Neuronal stem cell (in vitro differentiated cells): ENCODE results near the gene KRTAP19-8.

Experiments
- DNase-seq: peaks from one replicate; pipeline ENCODE4 v3.0.0-alpha.2; 2013; ENCODE audit warnings: low spot score
- H2AFZ ChIP-seq: one replicate; pipeline ENCODE4 v1.6.1; 2013; ENCODE audit warnings: mild to moderate bottlenecking, low read length, inconsistent platforms
- H2AK5ac ChIP-seq: 2 replicates; pipeline ENCODE4 v1.6.1; 2013; ENCODE audit warnings: low read depth, mild to moderate bottlenecking, inconsistent platforms, low read length, moderate library complexity, mixed read lengths
- H2BK120ac ChIP-seq: 2 replicates; pipeline ENCODE4 v1.6.1; 2013; ENCODE audit warnings: low read depth, mild to moderate bottlenecking, inconsistent platforms, low read length, moderate library complexity, mixed read lengths
- H2BK12ac ChIP-seq: one replicate; pipeline ENCODE4 v1.6.1; 2013; ENCODE audit warnings: low read length, inconsistent platforms
- H2BK15ac ChIP-seq: 2 replicates; pipeline ENCODE4 v1.6.1; 2013; ENCODE audit warnings: mild to moderate bottlenecking, low read length, inconsistent platforms, mixed read lengths
- H2BK5ac ChIP-seq: one replicate; pipeline ENCODE4 v1.6.1; 2013; ENCODE audit warnings: inconsistent platforms, mild to moderate bottlenecking, low read length, moderate library complexity
- H3K14ac ChIP-seq: one replicate; pipeline ENCODE4 v1.6.1; 2013; ENCODE audit warnings: low read length, inconsistent platforms
- H3K18ac ChIP-seq: 2 replicates; pipeline ENCODE4 v1.6.1; 2013; ENCODE audit warnings: low read length, inconsistent platforms
- H3K23ac ChIP-seq: 2 replicates; pipeline ENCODE4 v1.6.1; 2013; ENCODE audit warnings: low read depth, mild to moderate bottlenecking, mixed read lengths, low read length, inconsistent platforms; ENCODE audit not compliant: poor library complexity
- H3K27ac ChIP-seq: replicated peaks from 3 replicates; pipeline ENCODE4 v1.5.1; 2013; ENCODE audit warnings: low read length, inconsistent platforms
- H3K27me3 ChIP-seq, 3 experiments: 2 replicates each; pipeline ENCODE4 v1.6.1; 2013; ENCODE audit warnings: low read length in 3 of 3, mild to moderate bottlenecking in 2 of 3, inconsistent platforms in 1 of 3, low read depth in 1 of 3, mixed read lengths in 1 of 3, moderate library complexity in 1 of 3; ENCODE audit not compliant: control insufficient read depth in 3 of 3, insufficient read depth in 3 of 3
- H3K36me3 ChIP-seq, 2 donors: replicated peaks in 1 of 2; 2 replicates each; pipeline ENCODE4 v1.6.1; 2013; ENCODE audit warnings: low read length in 2 of 2; ENCODE audit not compliant: control insufficient read depth in 2 of 2, insufficient read depth in 2 of 2
- H3K4ac ChIP-seq: 2 replicates; pipeline ENCODE4 v1.6.1; 2013; ENCODE audit warnings: inconsistent platforms, mild to moderate bottlenecking, low read length, moderate library complexity
- H3K4me1 ChIP-seq, 2 donors: 1 replicate in 1 of 2; 2 replicates in 1 of 2; pipeline ENCODE4 v1.6.1; 2013; ENCODE audit warnings: low read length in 2 of 2, low read depth in 1 of 2; ENCODE audit not compliant: control insufficient read depth in 2 of 2, insufficient read depth in 1 of 2
- H3K4me2 ChIP-seq: one replicate; pipeline ENCODE4 v1.6.1; 2013; ENCODE audit warnings: mild to moderate bottlenecking, low read length, inconsistent platforms; ENCODE audit not compliant: insufficient read depth, poor library complexity, severe bottlenecking
- H3K4me3 ChIP-seq, 2 donors: 2 replicates each; pipeline ENCODE4 v1.5.1; 2013; ENCODE audit warnings: low read length in 2 of 2, mild to moderate bottlenecking in 2 of 2, inconsistent platforms in 1 of 2, moderate library complexity in 1 of 2
- H3K79me1 ChIP-seq: one replicate; pipeline ENCODE4 v1.6.1; 2013; ENCODE audit warnings: low read depth, mild to moderate bottlenecking, inconsistent platforms, low read length, moderate library complexity
- H3K9ac ChIP-seq: one replicate; pipeline ENCODE4 v1.6.1; 2013; ENCODE audit warnings: mild to moderate bottlenecking, low read depth, low read length, inconsistent platforms; ENCODE audit not compliant: poor library complexity
- H3K9me3 ChIP-seq, 2 donors: replicated peaks in 1 of 2; 2 replicates each; pipeline versions ENCODE3 to v1.6.1; 2013; ENCODE audit warnings: low read length in 2 of 2, mild to moderate bottlenecking in 2 of 2, inconsistent platforms in 1 of 2, low read depth in 1 of 2, mixed read lengths in 1 of 2, moderate library complexity in 1 of 2; ENCODE audit not compliant: control insufficient read depth in 2 of 2, insufficient read depth in 1 of 2
- H4K8ac ChIP-seq: one replicate; pipeline ENCODE4 v1.6.1; 2013; ENCODE audit warnings: low read depth, mild to moderate bottlenecking, inconsistent platforms, low read length, moderate library complexity
- H4K91ac ChIP-seq: one replicate; pipeline ENCODE4 v1.6.1; 2013; ENCODE audit warnings: low read length, low read depth, mild to moderate bottlenecking, inconsistent platforms; ENCODE audit not compliant: poor library complexity
- WGBS, 2 donors: extraction: QIAGEN DNeasy Blood & Tissue Kit; methylation state at CpG; one replicate each; pipeline ENCODE4 v1.1.7; 2013; ENCODE audit warnings: missing lambda C conversion rate in 2 of 2, mixed read lengths in 1 of 2; ENCODE audit not compliant: insufficient read length in 2 of 2, insufficient replicate concordance in 1 of 2; ENCODE audit errors: extremely low coverage in 2 of 2; 5-methylcytosine and 5-hydroxymethylcytosine counted together

The KRTAP19-8 gene

GRCh38 chr21:31023680-31024079, 14.6 kb downstream of the KRTAP19-8 start:
- Histone ChIP-seq H2AK5ac (no peak overlapping the region), H3K79me1 (no peaks in the 10 kb centered on the region), H3K14ac (no peak overlapping the region), H3K4me2 (no peak overlapping the region), H2AFZ (no peak overlapping the region), H3K4me3 (no peak overlapping the region), H3K18ac (no peak overlapping the region), H3K9me3 (no peaks in the 10 kb centered on the region), H3K9ac (no peak overlapping the region), H3K27me3 (no peaks in the 10 kb centered on the region), H4K91ac (no peak overlapping the region), H4K8ac (no peak overlapping the region), H3K27ac (no peak overlapping the region), H3K23ac (no peak overlapping the region), H2BK5ac (no peak overlapping the region), H2BK12ac (no peak overlapping the region), H2BK15ac (no peak overlapping the region), H3K4ac (no peak overlapping the region), H2BK120ac (no peak overlapping the region), H3K36me3 (peaks cover 0 to 1% of the 10 kb centered on the region in 2 donors), H3K4me1 (no peaks in the 10 kb centered on the region)
- no CpG with 5 or more reads among the region's 3 CpGs for WGBS, 2 donors
- DNase-seq = no peak

- Histone ChIP-seq H3K27ac (no peak overlapping the region), H3K27me3 (no peaks in the 10 kb centered on the region), H3K9me3 (no peaks in the 10 kb centered on the region), H4K91ac (no peak overlapping the region), H3K79me1 (no peaks in the 10 kb centered on the region), H2BK12ac (no peak overlapping the region), H2BK5ac (no peak overlapping the region), H3K14ac (no peak overlapping the region), H3K18ac (no peak overlapping the region), H4K8ac (no peak overlapping the region), H3K23ac (no peak overlapping the region), H3K4me3 (no peak overlapping the region), H2AK5ac (no peak overlapping the region), H3K4ac (no peak overlapping the region), H2AFZ (no peak overlapping the region), H3K4me1 (no peaks in the 10 kb centered on the region), H3K4me2 (no peak overlapping the region), H3K9ac (no peak overlapping the region), H2BK15ac (no peak overlapping the region), H3K36me3 (peaks cover 0 to 1% of the 10 kb centered on the region in 2 donors), H2BK120ac (no peak overlapping the region)
- no CpG with 5 or more reads among the region's 4 CpGs for WGBS, 2 donors
- no peak for DNase-seq
These were observed 16.0 kb downstream of the KRTAP19-8 start for GRCh38 chr21:31022306-31022705.

- no peak overlapping the region for H2BK120ac ChIP-seq
- H4K91ac ChIP-seq = no peak overlapping the region
- no peaks in the 10 kb centered on the region for H3K4me1 ChIP-seq
- H3K27me3 ChIP-seq = no peaks in the 10 kb centered on the region
- H3K9me3 ChIP-seq = no peaks in the 10 kb centered on the region
- no peak overlapping the region for H3K27ac ChIP-seq
- no peak overlapping the region for H2AFZ ChIP-seq
- H3K4me2 ChIP-seq = no peak overlapping the region
- DNase-seq = no peak
- no peak overlapping the region for H4K8ac ChIP-seq
- WGBS, 2 donors = no CpG with 5 or more reads among the region's 2 CpGs
- H3K9ac ChIP-seq = no peak overlapping the region
- no peak overlapping the region for H3K4ac ChIP-seq
- H2AK5ac ChIP-seq = no peak overlapping the region
- no peak overlapping the region for H2BK5ac ChIP-seq
- no peak overlapping the region for H3K23ac ChIP-seq
- H3K14ac ChIP-seq = no peak overlapping the region
- no peak overlapping the region for H3K4me3 ChIP-seq
- H3K79me1 ChIP-seq = no peaks in the 10 kb centered on the region
- H2BK12ac ChIP-seq = no peak overlapping the region
- no peaks in the 10 kb centered on the region for H3K36me3 ChIP-seq
- H2BK15ac ChIP-seq = no peak overlapping the region
- H3K18ac ChIP-seq = no peak overlapping the region
These were observed 20.0 kb downstream of the KRTAP19-8 start for GRCh38 chr21:31018232-31018631.

- no peak overlapping the region for H3K27ac ChIP-seq
- no peak overlapping the region for H2BK120ac ChIP-seq
- no peak for DNase-seq
- H3K27me3 ChIP-seq = no peaks in the 10 kb centered on the region
- H3K4ac ChIP-seq = no peak overlapping the region
- no peaks in the 10 kb centered on the region for H3K9me3 ChIP-seq
- no peak overlapping the region for H3K9ac ChIP-seq
- H3K4me1 ChIP-seq = no peaks in the 10 kb centered on the region
- H2BK12ac ChIP-seq = no peak overlapping the region
- no peak overlapping the region for H2AK5ac ChIP-seq
- no peak overlapping the region for H2BK15ac ChIP-seq
- no peak overlapping the region for H3K4me3 ChIP-seq
- no peak overlapping the region for H2AFZ ChIP-seq
- H2BK5ac ChIP-seq = no peak overlapping the region
- H4K8ac ChIP-seq = no peak overlapping the region
- H3K23ac ChIP-seq = no peak overlapping the region
- H3K4me2 ChIP-seq = no peak overlapping the region
- no peak overlapping the region for H3K14ac ChIP-seq
- no peak overlapping the region for H4K91ac ChIP-seq
- H3K79me1 ChIP-seq = no peaks in the 10 kb centered on the region
- H3K18ac ChIP-seq = no peak overlapping the region
- H3K36me3 ChIP-seq = no peaks in the 10 kb centered on the region
- no CpG with 5 or more reads among the region's 2 CpGs for WGBS, 2 donors
These were observed 23.4 kb downstream of the KRTAP19-8 start for GRCh38 chr21:31014891-31015290.
